ENCODE measurements around the gene ITGA3.

The ITGA3 gene

DNA sequence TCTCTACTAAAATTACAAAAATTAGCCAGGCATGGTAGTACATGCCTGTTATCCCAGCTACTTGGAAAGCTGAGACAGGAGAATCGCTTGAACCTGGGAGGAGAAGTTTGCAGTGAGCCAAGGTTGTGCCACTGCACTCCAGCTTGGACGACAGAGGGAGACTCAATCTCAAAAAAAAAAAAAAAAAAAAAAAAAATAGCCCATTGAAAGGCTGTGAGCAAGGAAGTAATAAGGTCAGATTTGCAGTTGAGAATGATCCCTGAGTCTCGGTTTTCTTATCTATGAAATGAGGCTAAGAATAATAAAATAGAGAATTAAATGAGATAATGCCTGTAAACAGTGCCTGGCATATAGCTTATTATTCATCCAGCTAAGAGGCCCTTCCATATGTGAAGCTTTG, 37.9 kb downstream of the ITGA3 start:
- DNase-seq (ENCODE audit: low spot score): no peak

DNA sequence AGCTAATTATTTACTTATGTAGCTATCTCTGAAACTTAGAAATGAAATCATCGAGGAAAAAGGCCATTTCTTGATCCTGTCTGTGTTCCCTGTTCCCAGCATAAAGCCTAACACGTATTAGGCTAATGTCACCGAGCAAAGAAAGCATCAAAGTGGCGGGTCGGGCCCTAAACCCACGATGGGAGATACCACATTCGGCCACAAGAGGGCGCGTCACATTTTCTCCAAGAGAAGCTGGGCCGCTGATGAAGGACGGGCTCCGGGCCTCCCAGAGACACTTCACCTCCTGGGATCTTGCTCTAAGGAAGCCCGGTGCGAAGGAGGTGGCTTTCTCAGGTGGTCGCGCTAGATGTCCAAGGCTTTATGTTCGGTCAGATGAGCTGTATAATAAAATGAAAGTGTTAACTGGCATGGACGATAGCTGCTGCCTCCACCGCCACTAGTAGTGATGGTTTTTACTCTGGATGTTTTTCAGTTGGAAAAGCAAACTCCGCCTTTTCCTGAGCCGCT, 38.4 kb downstream of the ITGA3 start:
- peak; percentile 93 for DNase-seq (ENCODE audit: low spot score)

DNA sequence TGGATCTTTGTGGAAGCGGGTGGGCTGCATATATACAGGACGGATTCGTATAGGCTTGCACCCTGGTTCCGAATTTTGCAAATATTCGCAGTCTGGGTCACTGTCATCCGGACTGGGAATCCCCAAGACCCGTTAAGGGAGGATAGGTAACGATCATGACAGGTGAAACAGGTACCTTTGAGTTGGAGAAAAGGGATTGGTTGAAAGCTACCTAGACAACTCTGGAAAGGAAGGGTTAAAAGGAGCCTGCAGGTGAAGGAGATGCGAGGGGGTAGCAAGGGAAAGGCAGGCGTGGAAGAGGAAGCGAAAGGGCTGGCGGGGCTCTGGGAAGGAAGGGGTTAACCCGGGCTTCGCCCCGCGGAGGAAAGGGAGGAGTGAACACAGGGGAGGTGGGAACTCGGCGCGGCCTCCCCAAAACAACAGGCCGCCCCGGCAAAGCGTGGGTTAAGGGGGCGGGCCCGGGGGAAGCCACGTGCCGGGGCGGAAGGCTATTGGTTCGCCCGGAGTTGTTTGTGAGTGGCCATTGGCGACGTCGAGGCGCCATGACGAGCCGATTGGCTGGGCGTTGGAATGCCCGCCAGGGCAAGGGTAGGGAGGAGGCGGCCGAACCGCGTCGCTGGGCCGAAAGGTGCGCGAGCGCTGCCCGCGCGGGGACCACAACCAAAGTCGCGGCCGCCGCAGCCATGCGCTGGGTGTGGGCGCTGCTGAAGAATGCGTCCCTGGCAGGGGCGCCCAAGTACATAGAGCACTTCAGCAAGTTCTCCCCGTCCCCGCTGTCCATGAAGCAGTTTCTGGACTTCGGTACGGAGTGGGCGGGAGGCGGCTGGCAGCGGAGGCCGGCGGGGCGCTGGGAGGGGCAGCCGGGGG, 39.1 kb downstream of the ITGA3 start, which contains the start of gene PDK2:
Gene PDK2 (plus strand): TSS at position 599 of the 867 bp plus-strand sequence. CDS start 85 bp downstream, at position 684.
- DNase-seq (ENCODE audit: low spot score): peak; percentile 100

DNA sequence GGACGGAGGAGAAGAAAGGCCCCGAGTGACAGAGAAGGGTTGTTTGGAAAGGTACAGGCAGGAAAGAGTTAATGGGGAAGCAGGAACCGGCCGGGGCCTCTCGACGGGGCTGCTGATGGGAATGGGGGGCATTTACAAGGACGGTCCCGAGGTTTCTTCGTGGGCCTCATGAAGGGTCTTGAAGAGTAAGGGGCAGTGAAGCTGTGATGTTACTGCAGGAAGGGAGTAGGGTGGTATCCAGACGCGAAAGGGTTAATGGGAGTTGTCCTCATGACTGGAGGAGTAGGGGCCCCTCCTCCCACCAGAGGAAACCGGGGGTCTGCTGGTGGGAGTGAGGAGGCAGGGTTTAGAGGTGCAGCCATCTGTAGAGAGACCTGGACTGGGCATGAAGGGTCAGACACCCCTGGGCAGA, 39.7 kb downstream of the ITGA3 start:
- no peak for DNase-seq (ENCODE audit: low spot score)

GRCh38 chr17:50096092-50096491, 40.2 kb downstream of the ITGA3 start:
- DNase-seq (ENCODE audit: low spot score): no peak

- no peak for DNase-seq (ENCODE audit: low spot score)
Measured at GRCh38 chr17:50096758-50097157, 40.8 kb downstream of the ITGA3 start.

GRCh38 chr17:50097455-50097854, 41.5 kb downstream of the ITGA3 start:
- DNase-seq (ENCODE audit: low spot score): no peak

DNA sequence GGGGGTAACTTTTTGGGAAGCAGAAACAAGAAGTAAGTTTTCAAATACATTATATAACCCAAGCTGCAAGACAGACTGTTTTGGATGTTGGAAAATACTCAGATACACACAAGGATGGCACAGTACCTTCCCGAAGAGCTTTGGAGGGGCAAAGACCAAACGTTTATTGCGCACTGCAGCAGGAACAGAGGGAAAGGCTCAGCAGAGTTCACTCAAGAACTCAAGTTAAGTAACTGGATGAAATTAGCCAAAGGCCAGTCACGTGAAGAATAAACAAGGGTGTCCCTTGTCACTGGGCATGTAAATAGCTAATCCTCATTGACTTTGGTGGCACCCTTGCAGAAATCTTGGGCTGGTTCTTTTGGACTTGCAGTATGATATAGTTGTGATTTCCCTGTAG, 42.0 kb downstream of the ITGA3 start:
- no peak for DNase-seq (ENCODE audit: low spot score)

DNA sequence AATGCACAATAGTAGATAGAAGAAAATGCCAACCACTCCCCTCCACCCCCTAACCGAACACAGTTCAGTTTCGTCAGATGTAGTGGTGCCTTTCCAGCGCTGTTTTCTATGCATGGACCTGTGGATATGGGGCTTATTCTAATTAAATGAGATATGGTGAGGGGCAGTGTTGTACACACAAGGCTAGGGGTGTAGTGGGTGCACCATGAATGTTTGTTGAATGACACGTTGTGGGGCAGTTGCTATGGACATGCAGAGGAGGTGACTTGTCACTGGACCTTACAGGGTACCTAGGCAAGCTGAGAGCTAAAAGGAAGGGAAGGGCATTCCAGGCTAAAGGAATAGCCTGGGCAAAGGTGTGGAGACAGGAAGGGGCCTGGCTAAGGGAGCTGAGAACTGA, 42.7 kb downstream of the ITGA3 start:
- DNase-seq (ENCODE audit: low spot score): no peak

- no peak for DNase-seq (ENCODE audit: low spot score)
Measured at GRCh38 chr17:50099003-50099402, 43.1 kb downstream of the ITGA3 start.

- DNase-seq (ENCODE audit: low spot score): no peak
Measured at GRCh38 chr17:50100480-50100883, 44.6 kb downstream of the ITGA3 start.

- no peak for DNase-seq (ENCODE audit: low spot score)
Measured at GRCh38 chr17:50100921-50101345, 45.0 kb downstream of the ITGA3 start.

DNA sequence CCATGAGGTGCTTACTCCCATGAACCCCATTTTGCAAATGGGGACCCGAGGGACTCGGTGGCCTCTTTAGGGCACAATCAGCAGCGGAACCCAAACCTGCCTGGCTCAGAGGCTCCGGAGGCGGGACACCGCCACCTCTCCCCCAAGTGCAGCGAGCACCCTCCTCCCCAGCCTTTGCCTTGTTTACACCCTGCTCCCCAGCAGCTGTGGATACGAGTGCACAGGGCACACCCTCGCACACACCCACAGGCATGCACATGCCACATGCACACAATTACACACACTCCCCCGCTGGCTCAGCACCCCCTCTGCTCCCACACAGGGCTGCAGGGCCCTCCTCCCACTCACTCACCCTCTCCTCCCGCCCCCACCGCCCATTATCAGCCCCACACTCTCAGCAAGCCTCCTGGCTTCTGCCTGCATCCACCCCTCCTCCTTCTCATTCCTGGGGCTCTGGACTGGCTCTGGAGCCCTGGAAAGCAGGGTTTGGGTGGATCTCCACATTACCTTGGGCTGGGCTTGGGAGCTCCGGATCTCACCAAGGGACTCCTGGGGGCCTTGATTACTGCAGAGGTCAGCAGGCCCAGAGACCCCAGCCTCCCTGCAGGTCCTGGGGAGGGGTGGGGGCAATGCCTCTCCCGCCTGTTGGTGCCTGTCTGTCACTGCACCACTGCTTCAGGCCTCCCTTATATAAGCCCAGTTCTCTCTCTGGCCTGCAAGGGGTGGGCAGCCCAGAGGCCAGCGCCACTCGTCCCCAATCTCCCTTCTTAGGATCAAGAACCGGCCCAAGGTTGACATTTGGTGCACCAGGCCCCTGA, 45.6 kb downstream of the ITGA3 start:
- no peak for DNase-seq (ENCODE audit: low spot score)

GRCh38 chr17:50102164-50102991, 46.5 kb downstream of the ITGA3 start:
- DNase-seq (ENCODE audit: low spot score): no peak

GRCh38 chr17:50103252-50103651, 47.3 kb downstream of the ITGA3 start:
- DNase-seq (ENCODE audit: low spot score): no peak

DNA sequence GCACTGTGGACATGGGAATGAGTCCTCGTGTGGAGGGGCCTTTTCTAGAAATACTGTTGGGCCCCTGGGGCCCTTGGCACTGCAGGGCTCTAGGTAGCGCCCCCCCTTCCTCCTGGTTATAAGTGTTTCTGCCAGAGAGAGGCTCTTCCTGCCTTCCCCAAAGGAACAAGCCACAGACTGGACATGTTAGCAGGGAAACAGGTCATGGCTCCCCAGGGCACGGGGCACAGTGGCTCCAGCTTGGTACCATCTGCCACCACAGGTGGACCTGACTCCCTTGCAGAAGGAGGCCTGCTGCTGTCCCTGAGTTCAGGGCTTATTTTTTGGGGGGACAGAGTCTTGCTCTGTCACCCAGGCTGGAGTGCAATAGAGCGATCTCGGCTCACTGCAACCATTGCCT, 48.0 kb downstream of the ITGA3 start:
- no peak for DNase-seq (ENCODE audit: low spot score)

GRCh38 chr17:50105811-50106210, 49.9 kb downstream of the ITGA3 start:
- DNase-seq (ENCODE audit: low spot score): no peak

DNA sequence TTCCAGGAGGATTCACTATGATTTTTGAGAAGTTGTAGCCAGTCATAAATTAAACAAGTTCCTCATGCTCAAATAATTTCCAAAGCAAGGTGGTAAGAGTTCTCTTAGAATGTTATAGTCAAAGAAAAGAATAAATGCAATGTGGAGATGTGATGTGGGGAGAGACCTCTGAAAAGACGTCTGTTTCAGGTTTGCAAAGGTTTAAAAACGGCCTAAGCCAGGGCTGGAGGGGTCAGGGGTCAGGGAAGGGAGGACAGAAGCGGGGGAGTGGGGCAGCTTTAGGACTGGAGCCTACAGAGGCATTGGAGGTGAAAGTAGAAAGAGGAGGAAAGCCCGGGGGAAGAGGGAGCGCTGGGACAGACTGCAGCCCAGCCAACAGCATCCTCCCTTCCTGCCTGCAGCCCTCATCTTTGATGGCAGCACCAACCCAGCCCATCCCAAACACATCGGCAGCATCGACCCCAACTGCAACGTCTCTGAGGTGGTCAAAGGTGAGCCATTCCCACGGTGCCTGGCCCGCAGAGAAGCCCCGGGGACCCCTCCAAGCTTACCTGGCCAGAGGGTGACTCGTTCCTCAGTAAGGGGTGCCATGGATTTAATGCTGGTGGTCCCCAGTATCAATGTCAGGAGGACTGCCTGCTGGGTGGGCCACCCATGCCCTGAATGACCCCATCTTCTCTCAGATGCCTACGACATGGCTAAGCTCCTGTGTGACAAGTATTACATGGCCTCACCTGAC, 50.7 kb downstream of the ITGA3 start:
- DNase-seq (ENCODE audit: low spot score): no peak

GRCh38 chr17:50107790-50108414, 52.0 kb downstream of the ITGA3 start:
- no peak for DNase-seq (ENCODE audit: low spot score)

GRCh38 chr17:50108556-50108955, 52.6 kb downstream of the ITGA3 start:
- DNase-seq (ENCODE audit: low spot score): no peak

DNA sequence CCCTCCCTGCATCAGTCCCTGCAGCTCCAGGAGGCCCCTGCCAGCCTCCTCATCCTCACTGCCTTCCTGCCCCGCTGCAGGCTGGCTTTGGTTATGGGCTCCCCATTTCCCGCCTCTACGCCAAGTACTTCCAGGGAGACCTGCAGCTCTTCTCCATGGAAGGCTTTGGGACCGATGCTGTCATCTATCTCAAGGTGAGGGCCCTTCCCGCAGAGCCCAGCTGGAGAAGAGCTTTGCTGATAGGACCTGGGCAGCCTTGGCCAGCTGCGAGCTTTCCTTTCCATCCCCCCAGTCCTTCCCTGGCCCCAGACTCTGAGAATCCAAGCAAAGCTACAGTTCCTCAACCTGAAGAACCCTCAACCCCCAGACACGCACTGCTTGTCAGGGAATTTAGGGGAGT, 53.3 kb downstream of the ITGA3 start:
- no peak for DNase-seq (ENCODE audit: low spot score)
